Measurements from ENCODE around the gene ST6GALNAC2.
"Not testable (repeated sequence)": the region's sequence is repeated elsewhere in the genome, so short reads cannot be mapped to it uniquely, and the experiment has no call there.

ST6GALNAC2 gene

GRCh38 chr17:76525513-76525833 is 60.2 kb downstream of the ST6GALNAC2 start:
- DNase-seq = not testable (repeated sequence)

- no peak for DNase-seq
Observed at GRCh38 chr17:76524598-76525512, 60.8 kb downstream of the ST6GALNAC2 start.

GRCh38 chr17:76523084-76524037 is 62.3 kb downstream of the ST6GALNAC2 start:
- peak; percentile 86 to 92 for DNase-seq

GRCh38 chr17:76521683-76522082 is 64.0 kb downstream of the ST6GALNAC2 start:
- DNase-seq = not testable (repeated sequence)

- DNase-seq = no peak
Observed at GRCh38 chr17:76521262-76521661, 64.4 kb downstream of the ST6GALNAC2 start.

GRCh38 chr17:76519048-76519966 is 66.4 kb downstream of the ST6GALNAC2 start:
- DNase-seq = no peak

GRCh38 chr17:76517638-76518038 is 68.0 kb downstream of the ST6GALNAC2 start:
- DNase-seq = no peak
